Fibroblast of skin of left quadriceps (primary cell): ENCODE data around the gene LCLAT1.

ENCODE experiments used
- DNase-seq, 2 experiments: peaks; one replicate each; pipeline ENCODE4 v3.0.0-alpha.2; 2013; ENCODE audit warnings: low read depth in 2 of 2

Gene LCLAT1

DNA sequence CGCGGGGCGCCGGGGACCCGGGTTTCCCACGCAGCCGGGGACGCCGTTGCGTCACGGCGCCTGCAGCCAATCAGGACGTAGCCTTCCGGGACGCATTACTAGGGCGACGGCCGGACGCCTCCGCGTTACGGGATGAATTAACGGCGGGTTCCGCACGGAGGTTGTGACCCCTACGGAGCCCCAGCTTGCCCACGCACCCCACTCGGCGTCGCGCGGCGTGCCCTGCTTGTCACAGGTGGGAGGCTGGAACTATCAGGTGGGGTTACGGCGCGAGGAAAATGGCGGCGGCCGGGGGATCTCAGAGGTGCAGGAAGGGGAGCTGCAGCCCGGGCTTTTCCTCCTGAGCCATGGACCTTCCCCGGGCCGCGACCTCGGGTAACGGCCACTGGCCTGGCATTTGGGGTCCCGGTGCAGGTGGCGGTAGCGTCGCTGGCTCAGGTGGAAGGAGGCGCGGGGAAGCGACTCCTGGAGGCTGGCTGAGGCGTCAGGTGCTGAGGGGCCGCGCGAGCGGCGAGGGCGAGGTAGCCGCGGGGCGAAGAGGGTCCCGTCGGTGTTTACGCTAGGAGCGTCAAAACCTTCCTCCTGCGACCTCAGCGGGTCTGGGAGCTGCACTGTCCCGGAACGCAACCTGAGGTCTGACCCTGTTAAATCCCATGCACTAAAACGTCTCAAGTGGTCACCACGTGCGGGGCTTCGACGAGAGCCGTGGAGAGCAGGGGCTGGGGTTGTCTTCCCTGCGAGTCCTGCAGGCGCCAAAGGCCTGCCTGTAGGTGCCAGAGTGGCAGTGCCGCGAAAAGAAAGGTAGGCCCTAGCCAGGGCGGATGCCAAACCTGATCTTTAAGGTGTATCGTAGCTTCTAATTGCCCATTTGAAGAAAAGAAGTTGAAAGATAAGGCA, at the start of gene LCLAT1:
TSS of gene LCLAT1 (plus strand) at position 98 of the 897 bp plus-strand sequence. CDS start 78,345 bp downstream, outside the sequence.
- DNase-seq = peak in 1 of 2 experiments; percentile 54

GRCh38 chr2:30398084-30398873, 48.8 kb upstream of the LCLAT1 start:
- no peak for DNase-seq

- no peak for DNase-seq
Measured at GRCh38 chr2:30400151-30400954, 46.7 kb upstream of the LCLAT1 start.

DNA sequence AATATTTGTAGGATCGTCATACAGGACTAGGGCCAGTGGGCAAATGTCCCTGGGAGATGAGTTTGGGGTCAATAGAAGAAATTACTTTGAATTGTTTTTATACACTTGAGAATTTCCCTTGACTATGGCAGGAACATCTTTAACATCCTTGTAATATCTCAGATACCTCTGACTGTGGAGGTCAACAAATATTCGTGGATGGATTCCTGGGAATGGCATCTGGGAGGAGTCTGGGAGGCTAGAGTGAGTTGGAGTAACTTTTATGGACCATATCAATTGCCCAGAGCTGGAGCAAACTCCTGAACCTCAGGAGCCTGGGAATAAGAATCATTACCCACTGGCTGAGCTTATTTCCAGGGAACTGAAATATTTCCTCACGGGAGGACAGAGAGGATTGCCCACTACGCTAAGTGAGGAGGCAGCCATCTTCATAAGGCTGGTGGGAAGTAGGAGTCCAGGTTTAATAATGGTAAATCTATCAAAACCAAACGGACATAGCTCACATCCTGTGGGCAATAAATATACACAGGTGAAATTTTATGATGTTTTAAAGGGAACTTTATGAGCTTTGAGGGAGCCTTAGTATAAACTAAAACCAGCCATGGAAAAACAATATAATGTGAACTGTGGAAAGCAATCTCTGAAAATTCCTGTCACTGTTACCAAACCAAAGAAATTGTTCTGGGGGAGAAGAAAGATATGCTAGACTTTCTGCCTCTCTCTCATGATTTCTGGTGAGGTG, 44.4 kb upstream of the LCLAT1 start:
- DNase-seq = no peak

DNA sequence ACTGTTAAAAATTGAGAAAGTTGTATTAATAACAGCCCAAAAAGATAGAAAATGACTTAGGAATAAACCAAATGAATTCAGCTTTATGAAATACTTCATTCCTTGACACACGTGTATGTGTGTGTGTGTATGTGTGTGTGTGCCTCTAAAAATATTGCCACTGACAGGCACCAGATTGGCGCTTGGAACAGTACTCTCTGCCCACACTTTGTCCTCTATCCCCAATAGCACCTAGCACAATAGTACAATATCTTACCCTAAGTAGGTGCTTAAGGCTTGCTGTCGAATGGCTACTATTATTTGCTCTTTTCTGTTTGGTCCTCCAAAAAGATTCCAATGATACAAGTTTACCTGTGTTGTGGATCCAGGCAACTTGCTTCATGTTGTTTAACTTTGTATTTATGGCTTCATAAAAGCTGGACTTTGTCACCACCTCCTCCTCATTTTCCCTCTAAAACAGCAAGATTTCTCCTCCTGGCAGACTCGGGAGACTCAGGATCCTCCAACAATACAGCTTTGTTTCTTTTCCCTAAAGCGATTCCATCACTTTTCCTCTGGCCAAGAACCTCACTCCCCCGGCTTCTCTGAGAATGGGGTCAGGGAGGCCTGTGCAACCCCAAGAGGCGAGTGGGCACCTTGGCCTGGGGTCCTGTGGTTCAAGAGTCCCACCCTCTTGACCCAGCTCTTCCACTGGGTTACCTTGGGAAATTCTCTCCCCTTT, 43.3 kb upstream of the LCLAT1 start:
- no peak for DNase-seq

DNA sequence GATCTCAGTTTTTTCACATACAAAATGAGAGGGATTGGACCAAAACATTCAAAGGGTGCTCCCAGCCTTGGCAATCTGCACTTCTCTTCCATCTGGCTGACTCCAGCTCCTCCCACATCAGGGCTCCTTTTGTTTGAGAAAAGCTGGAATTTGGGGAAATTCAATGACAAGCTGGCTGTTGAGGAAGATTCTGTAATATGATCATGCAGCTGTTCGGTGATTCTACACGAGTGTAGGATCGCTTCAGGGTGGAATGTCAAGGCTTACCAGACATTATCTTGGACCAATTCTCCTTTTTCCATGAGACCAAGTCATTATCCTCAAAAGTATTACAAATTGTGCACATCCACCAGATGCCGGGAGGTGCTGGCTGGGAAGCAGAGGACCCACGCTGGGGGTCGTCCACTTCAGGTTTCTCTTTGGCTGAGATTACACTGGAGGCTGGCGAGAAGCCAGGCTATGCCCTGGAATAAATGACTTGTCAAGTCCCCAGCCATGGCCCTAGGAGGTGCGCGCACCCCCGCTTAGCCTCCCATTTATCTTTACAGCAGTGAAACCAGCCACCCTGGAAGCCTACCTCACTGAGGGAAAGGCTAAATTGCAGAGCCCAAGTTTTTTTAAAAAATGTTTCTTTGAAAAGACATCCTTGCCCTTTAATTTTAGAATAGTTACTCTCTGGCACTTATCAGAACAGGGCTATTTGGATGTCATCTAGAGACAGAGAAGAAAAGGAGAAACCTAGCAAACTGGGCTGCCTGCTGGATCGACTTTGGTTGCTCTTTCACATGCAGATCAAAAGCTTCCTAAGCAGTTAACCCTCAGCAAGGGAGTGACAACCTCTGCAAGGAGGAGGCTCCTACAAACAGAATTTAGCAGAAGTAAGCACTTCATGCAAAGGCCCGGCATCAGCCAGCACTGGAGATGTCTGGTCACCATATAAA, 42.5 kb upstream of the LCLAT1 start:
- DNase-seq = no peak

- DNase-seq = no peak
Measured at GRCh38 chr2:30405260-30405605, 41.8 kb upstream of the LCLAT1 start.

DNA sequence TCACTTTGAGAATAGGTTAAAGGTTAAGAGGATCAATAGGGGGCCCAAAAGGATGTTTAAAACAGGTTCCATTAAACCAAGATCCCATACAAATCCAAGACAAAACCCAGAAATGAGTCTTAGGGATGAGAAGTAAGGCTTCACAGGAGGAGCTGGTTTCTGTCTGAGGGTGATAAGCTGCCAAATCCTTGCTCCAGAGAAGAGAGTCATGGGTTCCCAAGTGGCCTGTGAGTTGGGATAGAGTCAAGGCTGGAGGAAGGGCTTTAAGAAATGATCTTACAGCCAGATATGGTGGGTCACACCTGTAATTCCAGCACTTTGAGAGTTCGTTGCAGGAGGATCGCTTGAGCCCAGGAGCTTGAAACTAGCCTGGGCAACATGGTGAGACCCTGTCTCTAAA, 40.2 kb upstream of the LCLAT1 start:
- no peak for DNase-seq

DNA sequence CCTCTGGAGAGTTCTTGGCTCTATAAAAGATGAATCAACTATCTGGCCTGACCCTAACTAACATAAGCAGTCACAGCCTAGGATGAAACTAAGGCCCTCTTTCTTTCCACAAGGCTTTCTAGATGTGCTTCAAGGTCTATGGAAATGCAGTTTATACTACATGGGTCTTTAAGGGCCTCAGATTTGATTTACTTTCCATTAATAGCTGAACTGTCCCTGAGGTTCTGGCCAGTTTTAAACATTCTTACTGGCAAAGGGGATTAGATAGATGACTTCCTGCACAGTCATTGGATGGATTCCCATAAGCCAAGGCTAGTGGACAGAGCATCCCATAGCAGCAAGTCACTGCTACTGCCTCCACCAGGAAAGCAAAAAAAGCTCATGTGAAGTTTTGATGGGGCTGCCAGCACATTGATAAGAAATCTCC, 38.1 kb upstream of the LCLAT1 start:
- no peak for DNase-seq

GRCh38 chr2:30410217-30410616, 36.8 kb upstream of the LCLAT1 start:
- DNase-seq = no peak

DNA sequence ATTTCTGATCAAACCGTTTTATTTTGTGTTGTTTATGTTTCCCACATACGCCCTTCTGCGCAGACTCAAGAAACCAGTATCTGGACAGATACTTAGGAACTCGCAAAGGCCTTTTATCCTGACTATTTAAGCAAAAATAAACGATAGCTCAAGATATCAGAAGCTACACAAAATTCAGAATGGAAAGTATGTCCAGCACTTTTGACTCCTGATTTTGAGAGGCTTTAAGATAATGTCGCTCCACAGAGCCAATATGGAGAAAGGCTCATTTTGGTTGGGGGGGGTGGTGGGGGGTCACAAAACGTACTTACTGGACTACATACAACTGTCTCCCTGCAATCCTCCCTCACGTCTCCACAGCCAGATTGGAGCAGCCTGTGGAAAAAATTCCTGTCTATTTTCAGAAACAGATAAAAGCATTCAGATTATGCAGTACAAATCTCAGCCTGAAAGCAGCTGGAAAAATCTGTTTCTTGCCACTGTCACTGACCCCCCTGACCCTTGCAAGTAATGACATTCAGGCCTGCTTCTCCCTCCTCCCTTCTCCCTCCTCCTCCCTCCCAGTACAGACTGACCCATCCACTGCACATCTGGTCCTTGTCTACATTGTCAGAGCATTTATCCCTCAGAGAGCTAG, 34.9 kb upstream of the LCLAT1 start:
- DNase-seq = no peak

DNA sequence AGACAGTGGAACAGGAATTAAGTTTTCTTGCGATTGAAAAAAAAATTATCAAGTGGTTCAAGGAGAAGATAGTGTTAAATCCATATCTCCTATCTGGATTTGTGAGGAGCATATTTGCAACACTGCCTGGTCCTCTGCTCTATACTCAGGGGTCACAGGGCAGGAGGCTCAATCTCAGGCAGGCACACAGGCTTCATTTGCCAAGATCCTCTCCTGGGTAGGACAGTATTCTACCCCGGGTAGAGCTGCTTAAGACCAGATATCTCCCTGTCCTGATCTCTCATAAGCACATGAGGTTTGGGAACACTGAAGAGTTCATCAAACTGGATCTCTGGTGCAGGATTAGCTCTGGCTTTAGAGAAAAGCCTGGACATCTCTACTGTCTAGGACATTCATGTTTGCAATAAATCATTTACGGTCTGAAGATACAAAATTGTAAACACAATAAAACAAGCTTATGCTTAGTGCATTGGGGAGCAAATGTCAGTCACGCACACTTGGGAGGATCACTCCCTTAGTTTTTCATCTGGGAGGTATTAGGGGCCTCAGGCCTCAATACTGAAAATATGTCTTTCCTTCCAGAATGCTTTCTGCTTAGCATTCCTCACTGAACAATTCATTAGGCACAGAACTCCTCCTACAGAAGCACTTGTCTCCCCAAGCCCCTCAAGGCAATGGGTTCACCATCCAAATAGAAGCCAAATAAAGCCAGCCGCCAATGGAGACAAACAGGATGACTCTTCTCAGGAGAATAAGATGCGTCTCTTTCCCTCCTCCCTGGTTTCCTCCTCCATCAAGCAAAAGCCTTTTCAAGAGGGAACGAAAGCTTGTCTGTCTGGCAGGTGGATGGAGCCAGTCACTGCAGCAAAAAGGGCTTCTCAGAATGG, 34.1 kb upstream of the LCLAT1 start:
- DNase-seq = no peak

- peak; percentile 77 to 78 for DNase-seq
Measured at GRCh38 chr2:30414961-30415360, 32.1 kb upstream of the LCLAT1 start.

DNA sequence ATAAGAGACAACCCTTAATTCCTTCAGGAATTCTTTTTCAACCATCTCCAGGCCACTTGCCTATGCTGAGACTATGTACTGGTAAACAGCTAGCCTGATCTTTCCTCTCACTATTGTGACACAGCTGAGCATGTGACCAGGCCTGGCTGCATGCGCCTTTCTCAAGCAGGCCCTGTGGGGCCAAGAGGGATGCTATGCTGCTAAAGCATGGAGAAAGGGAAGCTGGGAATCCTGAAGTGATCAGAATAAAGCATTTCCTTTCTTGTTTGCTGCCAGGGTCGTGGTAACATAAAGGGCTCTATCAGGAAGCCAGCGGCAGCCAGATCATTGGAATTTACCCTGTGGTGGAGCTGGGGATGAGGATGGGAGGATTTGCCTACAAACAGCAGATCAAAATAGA, 29.8 kb upstream of the LCLAT1 start:
- DNase-seq = no peak

DNA sequence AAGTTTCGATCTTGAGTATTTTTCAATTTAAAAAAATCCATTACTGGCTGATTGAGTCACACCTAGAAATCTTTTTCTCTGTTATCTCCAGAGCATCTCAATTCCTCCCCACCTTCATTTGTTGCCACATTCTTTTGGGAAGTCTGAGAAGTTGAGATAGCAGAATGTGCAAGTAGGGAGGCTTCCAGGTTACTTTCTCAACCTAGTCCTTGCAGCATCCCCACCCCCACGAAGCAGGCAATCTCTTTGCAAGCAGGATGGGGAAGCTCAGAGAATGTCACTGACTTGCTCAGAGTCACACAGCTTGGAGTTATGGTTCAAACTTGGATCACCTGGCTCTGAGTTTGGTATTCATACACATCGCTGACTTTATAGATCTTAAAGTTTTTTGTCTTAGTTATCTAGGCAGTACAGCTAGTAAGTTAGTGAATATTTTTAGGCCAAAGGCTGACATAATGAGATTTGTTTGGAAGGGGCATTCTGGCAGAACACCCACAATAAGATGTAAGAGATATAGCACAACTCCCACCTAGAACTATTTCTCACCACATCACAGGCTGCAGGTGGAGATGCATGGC, 25.9 kb upstream of the LCLAT1 start:
- DNase-seq = no peak

GRCh38 chr2:30421604-30422443, 25.2 kb upstream of the LCLAT1 start:
- DNase-seq = peak; percentile 90
